Transverse colon (tissue), 3 donors: ENCODE results near the gene CLDN18.

Experiments used
- CTCF ChIP-seq, 5 experiments: fragments of 200-600 bp in 3 of 5; fragments of 450-650 bp in 2 of 5; sonication (generic) in 3 of 5; IDR thresholded peaks; 1 replicate in 2 of 5; 2 replicates in 3 of 5; pipeline ENCODE4 v1.5.1; 2016 to 2017; ENCODE audit warnings: antibody characterized with exemption in 5 of 5, inconsistent platforms in 3 of 5, mild to moderate bottlenecking in 2 of 5, moderate library complexity in 1 of 5
- EP300 ChIP-seq: sonication (generic); formaldehyde crosslinking; IDR thresholded peaks from one replicate; pipeline ENCODE4 v1.6.1; 2017; ENCODE audit warnings: antibody characterized with exemption, low read depth
- POLR2A ChIP-seq: fragments of 450-650 bp; IDR thresholded peaks from one replicate; pipeline ENCODE4 v1.6.1; 2016; ENCODE audit warnings: antibody characterized with exemption, mild to moderate bottlenecking, moderate library complexity

- TF ChIP-seq CTCF (IDR thresholded peaks at IDR 0.05) = no peak
- no peak for TF ChIP-seq POLR2A
- no peak for TF ChIP-seq EP300
Observed at GRCh38 chr3:137987723-137988122, 22.2 kb upstream of the CLDN18 start.
